Heart left ventricle (tissue), 11 donors: ENCODE results near the gene OLFM1. TPM values are rescaled to one million over a fixed set of nuclear protein-coding genes. Genes with fewer than 3 reads are reported as not detected.

Source experiments
- polyA plus RNA-seq, 2 donors: library from polyadenylated mRNA; stranded (reverse); fragments of 200-250 nt; gene quantifications; one replicate each; pipeline ENCODE4 v1.2.3, GENCODE V29; 2013
- total RNA-seq, 9 donors: library from RNA; depleted of rRNA in 2 of 9; stranded (reverse); fragments of >200 nt in 2 of 9; fragmentation: NEBNext Ultra II Directional in 3 of 9; extraction: Animal tissue kit (Norgen Biotek cat#: 25700) in 3 of 9; gene quantifications; one replicate each; pipeline versions ENCODE4 v1.1.0 to v1.2.4, GENCODE V29; 2016 to 2023
- donor health status: ischemic (EF 13 %, LVEDD 7.1; RV severe dilation, severe dysfunction).
- donor health status: healthy with polysubstance abuse.
- donor health status: DM: no; HTN: yes; CAD: no.
- donor health status: DM: no; HTN: no; CAD: no.
- donor health status: ischemic (EF 25% LVEDD 5.7; RV mildly dilated, moderate dysfunction).
- donor health status: healthy.
- donor health status: DM: yes; HTN: yes; CAD: no.
- donor health status: PGD.
- donor health status: nonischemic (EF 23%, LVEDD 6.1; RV moderate dilation, normal function).

OLFM1 gene
- total and polyA plus RNA-seq, 11 donors: 3.5 to 11.8 (median 8.1) TPM

Other genes with a start within 250 kb of the OLFM1 start
- gene FCN2, start 206.9 kb upstream of the OLFM1 start, total RNA-seq: under 1 TPM in 3 of 9 donors, not detected in 6; 0.26 to 0.67 (median 0.41) TPM
- under 1 TPM; 0.19 to 0.22 TPM for gene FCN2, start 206.9 kb upstream of the OLFM1 start, polyA plus RNA-seq
- 10 to 100 TPM in 2 of 9 donors, 1 to 10 TPM in 6, under 1 TPM in 1; 0.81 to 87.5 (median 1.6) TPM for gene FCN1, start 169.8 kb upstream of the OLFM1 start, total RNA-seq
- 1 to 10 TPM in 1 of 2 donors, under 1 TPM in 1; 0.95 to 3.2 TPM for gene FCN1, start 169.8 kb upstream of the OLFM1 start, polyA plus RNA-seq